H9 (cell line): Measurements from ENCODE around the gene KIF26B. TPM values are rescaled to one million over a fixed set of nuclear protein-coding genes. Genes with fewer than 3 reads are reported as not detected.

Experiments used
- DNase-seq: peaks from one replicate; pipeline ENCODE4 v3.0.0-alpha.2; 2017
- H2AFZ ChIP-seq: one replicate; pipeline ENCODE4 v1.6.1; 2013; ENCODE audit warnings: mild to moderate bottlenecking, low read length, control low read depth, moderate library complexity
- H2AK5ac ChIP-seq: 2 replicates; pipeline ENCODE4 v1.6.1; 2013; ENCODE audit warnings: low read length, control low read depth, mixed read lengths; ENCODE audit not compliant: insufficient read length
- H2BK120ac ChIP-seq: one replicate; pipeline ENCODE4 v1.6.1; 2013; ENCODE audit warnings: low read depth, mild to moderate bottlenecking, low read length, control low read depth, inconsistent platforms; ENCODE audit not compliant: poor library complexity, severe bottlenecking
- H2BK12ac ChIP-seq: 2 replicates; pipeline ENCODE4 v1.6.1; 2013; ENCODE audit warnings: low read length, control low read depth, mixed read lengths, low read depth; ENCODE audit not compliant: insufficient read length
- H2BK15ac ChIP-seq: 2 replicates; pipeline ENCODE4 v1.6.1; 2013; ENCODE audit warnings: low read depth, low read length, control low read depth
- H2BK20ac ChIP-seq: one replicate; pipeline ENCODE4 v1.6.1; 2013; ENCODE audit warnings: low read depth, mild to moderate bottlenecking, low read length, control low read depth, inconsistent platforms; ENCODE audit not compliant: poor library complexity, severe bottlenecking
- H2BK5ac ChIP-seq: 2 replicates; pipeline ENCODE4 v1.6.1; 2013; ENCODE audit warnings: low read length, control low read depth, mixed read lengths; ENCODE audit not compliant: insufficient read length
- H3K14ac ChIP-seq: 2 replicates; pipeline ENCODE4 v1.6.1; 2013; ENCODE audit warnings: low read length, control low read depth; ENCODE audit not compliant: insufficient read depth
- H3K18ac ChIP-seq: 2 replicates; pipeline ENCODE4 v1.6.1; 2013; ENCODE audit warnings: low read depth, mild to moderate bottlenecking, mixed read lengths, low read length, control low read depth; ENCODE audit not compliant: insufficient read length
- H3K23ac ChIP-seq: 2 replicates; pipeline ENCODE4 v1.6.1; 2013; ENCODE audit warnings: low read length, control low read depth, mixed read lengths, low read depth; ENCODE audit not compliant: insufficient read length
- H3K23me2 ChIP-seq: 2 replicates; pipeline ENCODE4 v1.6.1; 2013; ENCODE audit warnings: low read depth, mild to moderate bottlenecking, mixed read lengths, low read length, control low read depth; ENCODE audit not compliant: insufficient read length, poor library complexity, severe bottlenecking
- H3K27ac ChIP-seq: 2 replicates; pipeline ENCODE4 v1.5.1; 2013; ENCODE audit warnings: low read length, control low read depth, mixed read lengths, low read depth; ENCODE audit not compliant: insufficient read length
- H3K27me3 ChIP-seq: 2 replicates; pipeline ENCODE4 v1.6.1; 2013; ENCODE audit warnings: low read length, control low read depth, inconsistent platforms; ENCODE audit not compliant: insufficient read depth
- H3K4ac ChIP-seq: 2 replicates; pipeline ENCODE4 v1.6.1; 2013; ENCODE audit warnings: low read depth, mild to moderate bottlenecking, control low read depth, inconsistent platforms, low read length, moderate library complexity
- H3K4me1 ChIP-seq: 2 replicates; pipeline ENCODE4 v1.6.1; 2013; ENCODE audit warnings: low read length, control low read depth, inconsistent platforms; ENCODE audit not compliant: insufficient read depth
- H3K4me2 ChIP-seq: 2 replicates; pipeline ENCODE4 v1.6.1; 2013; ENCODE audit warnings: low read length, control low read depth, mixed read lengths; ENCODE audit not compliant: insufficient read length, insufficient read depth
- H3K56ac ChIP-seq: 2 replicates; pipeline ENCODE4 v1.6.1; 2013; ENCODE audit warnings: low read depth, mild to moderate bottlenecking, mixed read lengths, low read length, control low read depth; ENCODE audit not compliant: insufficient read length
- H3K79me1 ChIP-seq: 2 replicates; pipeline ENCODE4 v1.6.1; 2013; ENCODE audit warnings: low read depth, mild to moderate bottlenecking, moderate library complexity, low read length, control low read depth, inconsistent platforms; ENCODE audit not compliant: insufficient read depth, poor library complexity, severe bottlenecking
- H3K79me2 ChIP-seq: 2 replicates; pipeline ENCODE4 v1.6.1; 2013; ENCODE audit warnings: low read length, control low read depth, inconsistent platforms; ENCODE audit not compliant: insufficient read depth
- H3K9ac ChIP-seq: 2 replicates; pipeline ENCODE4 v1.6.1; 2013; ENCODE audit warnings: low read length, control low read depth, mixed read lengths; ENCODE audit not compliant: insufficient read length; ENCODE audit errors: extremely low read depth
- H3K9me3 ChIP-seq: one replicate; pipeline ENCODE4 v1.6.1; 2013; ENCODE audit warnings: low read depth, low read length, inconsistent platforms; ENCODE audit not compliant: control insufficient read depth
- H3T11ph ChIP-seq: one replicate; pipeline ENCODE4 v1.6.1; 2013; ENCODE audit warnings: mild to moderate bottlenecking, low read length, control low read depth, inconsistent platforms
- H4K20me1 ChIP-seq: one replicate; pipeline ENCODE4 v1.6.1; 2013; ENCODE audit not compliant: control insufficient read depth, insufficient read length, insufficient read depth
- H4K5ac ChIP-seq: 2 replicates; pipeline ENCODE4 v1.6.1; 2013; ENCODE audit warnings: low read depth, mild to moderate bottlenecking, mixed read lengths, low read length, control low read depth; ENCODE audit not compliant: insufficient read length
- H4K8ac ChIP-seq: replicated peaks from 2 replicates; pipeline ENCODE4 v1.6.1; 2013; ENCODE audit warnings: low read length, control low read depth, mixed read lengths, low read depth; ENCODE audit not compliant: insufficient read length
- H4K91ac ChIP-seq: 2 replicates; pipeline ENCODE4 v1.6.1; 2013; ENCODE audit warnings: low read depth, mild to moderate bottlenecking, moderate library complexity, mixed read lengths, low read length, control low read depth; ENCODE audit not compliant: insufficient read length
- H3K27ac Mint-ChIP-seq, 3 experiments: 2 replicates in 2 of 3; 3 replicates in 1 of 3; pipeline ENCODE4 v1.8.0; 2020 to 2021; ENCODE audit warnings: mixed read lengths in 3 of 3, mild to moderate bottlenecking in 1 of 3, moderate library complexity in 1 of 3
- H3K27me3 Mint-ChIP-seq: 2 replicates; pipeline ENCODE4 v1.8.0; 2021; ENCODE audit warnings: low read depth, mild to moderate bottlenecking, moderate library complexity, mixed read lengths
- H3K36me3 Mint-ChIP-seq, 3 experiments: 2 replicates in 2 of 3; 3 replicates in 1 of 3; pipeline ENCODE4 v1.8.0; 2020 to 2021; ENCODE audit warnings: low read depth in 3 of 3, mixed read lengths in 3 of 3; ENCODE audit not compliant: insufficient read depth in 1 of 3
- H3K4me1 Mint-ChIP-seq, 2 experiments: 2 replicates each; pipeline ENCODE4 v1.8.0; 2020; ENCODE audit warnings: mixed read lengths in 2 of 2
- H3K4me3 Mint-ChIP-seq, 2 experiments: 2 replicates in 1 of 2; 3 replicates in 1 of 2; pipeline ENCODE4 v1.8.0; 2020 to 2021; ENCODE audit warnings: mild to moderate bottlenecking in 2 of 2, mixed read lengths in 2 of 2, moderate library complexity in 1 of 2
- H3K9me3 Mint-ChIP-seq, 2 experiments: 2 replicates in 1 of 2; 3 replicates in 1 of 2; pipeline ENCODE4 v1.8.0; 2020; ENCODE audit warnings: mild to moderate bottlenecking in 2 of 2, mixed read lengths in 2 of 2, moderate library complexity in 1 of 2
- WGBS: extraction: QIAGEN DNeasy Blood & Tissue Kit; methylation state at CpG from one replicate; pipeline ENCODE4 v1.1.7; 2013; ENCODE audit warnings: missing lambda C conversion rate, low lambda C conversion rate, mixed read lengths; ENCODE audit not compliant: insufficient read length; ENCODE audit errors: extremely low coverage; 5-methylcytosine and 5-hydroxymethylcytosine counted together
- total RNA-seq: library from RNA; stranded (reverse); gene quantifications from 2 replicates; pipeline ENCODE4 v1.2.1, GENCODE V29; 2021
- TF ChIP-seq, protein P1 (sequence below): fragments of 200-600 bp; sonication (generic); conservative IDR thresholded peaks from 3 replicates; pipeline ENCODE4 v1.8.0; 2021; ENCODE audit warnings: antibody characterized with exemption, mild to moderate bottlenecking

The KIF26B gene
- total RNA-seq, 1 experiment from 2014 or later: 0.13 TPM

DNA sequence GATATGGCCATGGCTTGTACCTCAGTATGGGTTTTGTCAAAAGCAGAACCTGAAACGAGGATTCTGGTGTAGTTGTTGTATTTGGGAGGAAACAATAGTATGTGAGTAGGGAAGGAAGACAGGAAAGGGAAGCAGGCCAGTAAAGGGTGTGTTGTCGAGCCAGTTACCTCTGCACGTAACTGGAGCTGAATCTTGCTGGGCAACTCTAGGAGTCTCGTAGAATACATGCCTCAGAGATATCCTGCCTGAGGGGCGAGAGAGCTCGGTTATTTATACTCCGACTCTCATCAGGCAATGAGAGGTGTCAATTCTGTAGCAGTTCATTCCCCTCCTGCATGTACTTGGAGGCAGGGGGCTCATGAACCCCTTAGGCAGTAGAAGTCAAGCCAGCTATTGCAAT, 45.9 kb upstream of the KIF26B start:
- Histone ChIP-seq H2BK15ac (no peak overlapping the region), H2AFZ (no peak overlapping the region), H3K23ac (no peak overlapping the region), H4K5ac (no peak overlapping the region), H3K4me2 (no peak overlapping the region), H3K4ac (no peak overlapping the region), H3K4me1 (no peaks in the 10 kb centered on the region), H3K9me3 (no peaks in the 10 kb centered on the region), H3K79me2 (no peaks in the 10 kb centered on the region), H3K9ac (no peak overlapping the region), H2AK5ac (no peak overlapping the region), H3K27ac (no peak overlapping the region), H3K79me1 (no peaks in the 10 kb centered on the region), H2BK12ac (no peak overlapping the region), H3K23me2 (no peaks in the 10 kb centered on the region), H3K18ac (no peak overlapping the region), H4K8ac (no peak overlapping the region), H3K27me3 (no peaks in the 10 kb centered on the region; the same call in 1 of the 2 replicates), H4K20me1 (no peaks in the 10 kb centered on the region), H3K14ac (no peak overlapping the region), H4K91ac (no peak overlapping the region), H3T11ph (no peak overlapping the region), H2BK120ac (no peak overlapping the region), H2BK20ac (no peak overlapping the region), H2BK5ac (no peak overlapping the region), H3K56ac (no peak overlapping the region)
- Mint-ChIP-seq H3K4me1 (peaks cover 11 to 16% of the 10 kb centered on the region in 2 experiments), H3K27ac (peak overlapping the region in 1 of 3 experiments; percentile 61; a peak in 1 of 7 replicates), H3K4me3 (no peak overlapping the region), H3K36me3 (no peaks in the 10 kb centered on the region; a peak in 1 of 7 replicates), H3K9me3 (peaks cover 0 to 2% of the 10 kb centered on the region in 2 experiments; a peak in 4 of 5 replicates), H3K27me3 (no peaks in the 10 kb centered on the region)
- WGBS: no CpG with 5 or more reads among the region's 7 CpGs
- DNase-seq: no peak
- TF ChIP-seq, protein P1, sequence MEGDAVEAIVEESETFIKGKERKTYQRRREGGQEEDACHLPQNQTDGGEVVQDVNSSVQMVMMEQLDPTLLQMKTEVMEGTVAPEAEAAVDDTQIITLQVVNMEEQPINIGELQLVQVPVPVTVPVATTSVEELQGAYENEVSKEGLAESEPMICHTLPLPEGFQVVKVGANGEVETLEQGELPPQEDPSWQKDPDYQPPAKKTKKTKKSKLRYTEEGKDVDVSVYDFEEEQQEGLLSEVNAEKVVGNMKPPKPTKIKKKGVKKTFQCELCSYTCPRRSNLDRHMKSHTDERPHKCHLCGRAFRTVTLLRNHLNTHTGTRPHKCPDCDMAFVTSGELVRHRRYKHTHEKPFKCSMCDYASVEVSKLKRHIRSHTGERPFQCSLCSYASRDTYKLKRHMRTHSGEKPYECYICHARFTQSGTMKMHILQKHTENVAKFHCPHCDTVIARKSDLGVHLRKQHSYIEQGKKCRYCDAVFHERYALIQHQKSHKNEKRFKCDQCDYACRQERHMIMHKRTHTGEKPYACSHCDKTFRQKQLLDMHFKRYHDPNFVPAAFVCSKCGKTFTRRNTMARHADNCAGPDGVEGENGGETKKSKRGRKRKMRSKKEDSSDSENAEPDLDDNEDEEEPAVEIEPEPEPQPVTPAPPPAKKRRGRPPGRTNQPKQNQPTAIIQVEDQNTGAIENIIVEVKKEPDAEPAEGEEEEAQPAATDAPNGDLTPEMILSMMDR: no peak
